Trophoblast cell (in vitro differentiated cells and primary cell): ENCODE results near the gene PGBD2.

Experiments used
- DNase-seq, 2 donors: peaks; one replicate each; pipeline ENCODE4 v3.0.0-alpha.2; 2016
- H2AFZ ChIP-seq: 2 replicates; pipeline ENCODE4 v1.6.1; 2013; ENCODE audit warnings: low read length, moderate library complexity, mild to moderate bottlenecking; ENCODE audit not compliant: insufficient read depth, poor library complexity
- H2AK5ac ChIP-seq: 2 replicates; pipeline ENCODE4 v1.6.1; 2013; ENCODE audit warnings: mild to moderate bottlenecking, low read length
- H2BK120ac ChIP-seq: 2 replicates; pipeline ENCODE4 v1.6.1; 2013; ENCODE audit warnings: low read length, mild to moderate bottlenecking, moderate library complexity; ENCODE audit not compliant: insufficient read depth, poor library complexity
- H2BK12ac ChIP-seq: 2 replicates; pipeline ENCODE4 v1.6.1; 2013; ENCODE audit warnings: mild to moderate bottlenecking, low read length, moderate library complexity
- H2BK5ac ChIP-seq: 2 replicates; pipeline ENCODE4 v1.6.1; 2013; ENCODE audit warnings: low read length, low read depth, moderate library complexity, mild to moderate bottlenecking; ENCODE audit not compliant: poor library complexity
- H3K14ac ChIP-seq: 2 replicates; pipeline ENCODE4 v1.6.1; 2013; ENCODE audit warnings: mild to moderate bottlenecking, low read length
- H3K18ac ChIP-seq: 2 replicates; pipeline ENCODE4 v1.6.1; 2013; ENCODE audit warnings: mild to moderate bottlenecking, low read length
- H3K23ac ChIP-seq: 2 replicates; pipeline ENCODE4 v1.6.1; 2013; ENCODE audit warnings: low read length
- H3K27ac ChIP-seq: 2 replicates; pipeline ENCODE4 v1.5.1; 2013; ENCODE audit warnings: low read depth, mild to moderate bottlenecking, inconsistent platforms, low read length, moderate library complexity
- H3K27me3 ChIP-seq: 2 replicates; pipeline ENCODE4 v1.6.1; 2013; ENCODE audit warnings: inconsistent platforms, mild to moderate bottlenecking, low read length, moderate library complexity; ENCODE audit not compliant: insufficient read depth
- H3K36me3 ChIP-seq, 2 experiments: 1 replicate in 1 of 2; 2 replicates in 1 of 2; pipeline ENCODE4 v1.6.1; 2013; ENCODE audit warnings: low read length in 2 of 2, mild to moderate bottlenecking in 2 of 2, moderate library complexity in 1 of 2; ENCODE audit not compliant: insufficient read depth in 2 of 2, control insufficient read depth in 1 of 2
- H3K4ac ChIP-seq: 2 replicates; pipeline ENCODE4 v1.6.1; 2013; ENCODE audit warnings: low read depth, mild to moderate bottlenecking, low read length, moderate library complexity
- H3K4me1 ChIP-seq, 2 experiments: 1 replicate in 1 of 2; 2 replicates in 1 of 2; pipeline ENCODE4 v1.6.1; 2013; ENCODE audit warnings: low read length in 2 of 2, mild to moderate bottlenecking in 2 of 2, moderate library complexity in 1 of 2; ENCODE audit not compliant: insufficient read depth in 2 of 2, control insufficient read depth in 1 of 2
- H3K4me2 ChIP-seq: 2 replicates; pipeline ENCODE4 v1.6.1; 2013; ENCODE audit warnings: inconsistent platforms, mild to moderate bottlenecking, low read length, moderate library complexity
- H3K4me3 ChIP-seq: 2 replicates; pipeline ENCODE4 v1.5.1; 2013; ENCODE audit warnings: mild to moderate bottlenecking, low read depth, low read length, inconsistent platforms
- H3K79me1 ChIP-seq: one replicate; pipeline ENCODE4 v1.6.1; 2013; ENCODE audit warnings: low read length
- H3K79me2 ChIP-seq: 2 replicates; pipeline ENCODE4 v1.6.1; 2013; ENCODE audit warnings: low read length, mild to moderate bottlenecking; ENCODE audit not compliant: control insufficient read depth, insufficient read depth, poor library complexity
- H3K9ac ChIP-seq: 2 replicates; pipeline ENCODE4 v1.6.1; 2013; ENCODE audit warnings: mild to moderate bottlenecking, low read length
- H3K9me3 ChIP-seq: 2 replicates; pipeline ENCODE4 v1.6.1; 2013; ENCODE audit warnings: low read depth, mild to moderate bottlenecking, control low read depth, inconsistent platforms, low read length; ENCODE audit not compliant: insufficient read depth
- H4K12ac ChIP-seq: 2 replicates; pipeline ENCODE4 v1.6.1; 2013; ENCODE audit warnings: low read depth, mild to moderate bottlenecking, low read length, moderate library complexity
- H4K8ac ChIP-seq: 2 replicates; pipeline ENCODE4 v1.6.1; 2013; ENCODE audit warnings: low read depth, mild to moderate bottlenecking, low read length, moderate library complexity
- H4K91ac ChIP-seq: one replicate; pipeline ENCODE4 v1.6.1; 2013; ENCODE audit warnings: low read depth, mild to moderate bottlenecking, low read length, moderate library complexity
- WGBS: extraction: QIAGEN DNeasy Blood & Tissue Kit; methylation state at CpG from one replicate; pipeline ENCODE4 v1.1.7; 2013; ENCODE audit warnings: missing lambda C conversion rate; ENCODE audit not compliant: insufficient read length, insufficient coverage; ENCODE audit errors: extremely low coverage; 5-methylcytosine and 5-hydroxymethylcytosine counted together

PGBD2 gene

GRCh38 chr1:248862695-248862997 lies 43.4 kb upstream of the PGBD2 start:
- Histone ChIP-seq H3K14ac (peak overlapping the region; percentile 16), H3K4me3 (peak overlapping the region; percentile 70), H2BK12ac (no peak overlapping the region), H3K18ac (no peak overlapping the region), H4K12ac (no peak overlapping the region), H4K8ac (peak overlapping the region; percentile 78), H2AFZ (peak overlapping the region; percentile 68), H3K79me1 (peaks cover 17% of the 10 kb centered on the region), H3K27me3 (no peaks in the 10 kb centered on the region), H2BK5ac (no peak overlapping the region), H2BK120ac (no peak overlapping the region), H3K27ac (no peak overlapping the region), H3K9me3 (peaks cover 5% of the 10 kb centered on the region), H3K4ac (no peak overlapping the region), H3K9ac (no peak overlapping the region), H3K4me2 (peak overlapping the region; percentile 99), H2AK5ac (no peak overlapping the region), H3K23ac (no peak overlapping the region), H4K91ac (peak overlapping the region; percentile 3), H3K4me1 (peaks cover 12 to 16% of the 10 kb centered on the region in 2 experiments), H3K36me3 (no peaks in the 10 kb centered on the region), H3K79me2 (peaks cover 13% of the 10 kb centered on the region)
- WGBS = no CpG with 5 or more reads among the region's 4 CpGs
- no peak for DNase-seq

DNA sequence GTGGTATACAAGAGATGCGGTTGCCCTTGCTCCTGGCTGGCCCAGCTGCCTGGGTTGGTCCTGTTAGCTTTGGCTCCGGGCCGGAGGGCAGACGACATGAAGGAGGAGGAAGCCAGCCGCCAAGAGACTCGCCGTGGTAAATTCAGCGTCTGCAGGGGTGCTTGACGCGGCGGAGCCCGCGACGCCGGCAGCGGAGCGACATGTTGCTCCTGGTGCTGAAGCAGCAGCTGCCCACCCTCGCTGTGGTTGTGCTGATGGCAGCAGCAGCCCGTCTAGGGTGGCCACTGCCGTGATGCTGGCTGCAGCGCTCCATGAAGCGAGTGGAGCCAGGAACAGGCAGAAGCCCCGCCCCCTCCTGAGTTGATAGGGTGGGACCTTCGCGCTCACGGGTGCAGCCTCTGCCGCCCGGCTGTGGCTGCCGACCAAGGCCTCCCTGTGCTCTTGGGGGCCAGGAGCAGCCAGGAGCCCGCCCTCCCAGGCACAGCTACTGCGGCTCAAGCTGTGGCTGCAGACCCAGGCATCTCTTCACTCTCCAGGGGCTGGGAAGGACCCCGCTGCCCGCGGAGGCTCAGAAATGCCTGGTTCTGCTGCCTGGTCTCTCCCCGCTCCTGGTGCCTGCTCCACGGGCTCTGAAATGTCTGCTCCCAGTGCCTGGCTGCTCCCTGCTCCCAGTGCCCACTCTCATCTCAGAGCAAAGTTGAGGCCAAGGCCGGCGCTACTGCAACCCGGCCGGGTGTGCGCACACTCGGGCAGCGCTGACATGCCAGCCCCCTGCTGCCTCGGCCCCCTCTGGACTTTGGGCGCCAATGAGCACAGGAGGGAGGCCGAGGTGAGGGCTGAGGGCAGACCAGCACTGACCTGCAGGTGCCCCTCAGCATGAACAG lies 42.8 kb upstream of the PGBD2 start:
- peak; percentile 63 to 86 for DNase-seq
- Histone ChIP-seq H3K27ac (no peak overlapping the region), H4K8ac (peak overlapping the region; percentile 80), H3K18ac (no peak overlapping the region), H3K4ac (no peak overlapping the region), H3K14ac (peak overlapping the region; percentile 16), H4K91ac (peak overlapping the region; percentile 29), H3K36me3 (no peaks in the 10 kb centered on the region), H2BK120ac (no peak overlapping the region), H3K27me3 (no peaks in the 10 kb centered on the region), H3K23ac (no peak overlapping the region), H3K4me1 (peaks cover 8 to 13% of the 10 kb centered on the region in 2 experiments), H2AFZ (peak overlapping the region; percentile 78), H3K79me1 (peaks cover 11% of the 10 kb centered on the region), H3K9ac (peak overlapping the region; percentile 72), H2BK5ac (no peak overlapping the region), H3K4me2 (peak overlapping the region; percentile 99), H3K79me2 (peaks cover 8% of the 10 kb centered on the region), H3K9me3 (peaks cover 4% of the 10 kb centered on the region), H2AK5ac (no peak overlapping the region), H4K12ac (no peak overlapping the region), H3K4me3 (peak overlapping the region; percentile 70), H2BK12ac (no peak overlapping the region)
- WGBS = no CpG with 5 or more reads among the region's 46 CpGs

DNA sequence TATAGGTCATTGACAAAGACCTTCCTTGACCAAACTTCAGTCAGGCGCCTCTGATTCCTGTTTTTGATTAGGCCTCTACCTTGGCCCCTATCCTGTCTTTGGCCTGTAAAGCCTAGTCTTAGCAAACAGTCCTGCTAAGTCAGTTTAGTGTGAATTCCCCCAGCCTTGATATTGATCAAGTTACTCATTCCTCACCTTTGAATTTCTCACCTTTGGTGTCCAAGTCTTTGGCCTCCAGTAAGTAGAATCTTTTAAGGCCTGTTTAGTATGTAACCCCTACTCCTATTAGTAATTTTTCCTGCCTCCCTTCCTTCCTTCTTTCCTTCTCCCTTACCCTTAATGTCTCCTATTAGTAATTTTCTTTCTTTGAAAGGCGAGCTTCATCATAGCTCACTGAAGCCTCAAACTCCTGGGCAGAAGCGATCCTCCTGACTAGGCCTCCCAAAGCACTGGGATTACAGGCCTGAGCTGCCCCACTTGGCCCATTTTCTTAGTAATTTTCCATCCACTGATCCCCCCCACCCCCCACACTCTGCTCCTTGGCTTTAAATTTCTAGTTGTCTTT lies 34.1 kb upstream of the PGBD2 start:
- Histone ChIP-seq H3K9ac (no peak overlapping the region), H3K79me1 (peaks cover 4% of the 10 kb centered on the region), H3K4ac (no peak overlapping the region), H2BK5ac (no peak overlapping the region), H3K18ac (no peak overlapping the region), H2BK120ac (no peak overlapping the region), H3K9me3 (no peaks in the 10 kb centered on the region), H4K12ac (peak overlapping the region; percentile 50), H4K91ac (no peak overlapping the region), H2AK5ac (no peak overlapping the region), H3K27me3 (no peaks in the 10 kb centered on the region), H4K8ac (no peak overlapping the region), H3K14ac (peak overlapping the region; percentile 22), H3K36me3 (no peaks in the 10 kb centered on the region), H3K4me1 (peaks cover 0 to 3% of the 10 kb centered on the region in 2 experiments), H3K79me2 (no peaks in the 10 kb centered on the region), H3K4me2 (no peak overlapping the region), H3K4me3 (no peak overlapping the region), H2AFZ (no peak overlapping the region), H3K27ac (no peak overlapping the region), H2BK12ac (no peak overlapping the region), H3K23ac (no peak overlapping the region)
- whole genome bisulfite sequencing = no CpG with 5 or more reads among the region's 3 CpGs
- peak; percentile 45 to 86 for DNase-seq

- Histone ChIP-seq H2BK12ac (no peak overlapping the region), H3K14ac (no peak overlapping the region), H3K79me2 (no peaks in the 10 kb centered on the region), H2BK120ac (no peak overlapping the region), H3K27me3 (no peaks in the 10 kb centered on the region), H3K4ac (no peak overlapping the region), H4K91ac (no peak overlapping the region), H2AK5ac (no peak overlapping the region), H3K27ac (peak overlapping the region; percentile 75), H3K4me3 (peak overlapping the region; percentile 75), H3K4me1 (peaks cover 0 to 3% of the 10 kb centered on the region in 2 experiments), H3K23ac (no peak overlapping the region), H3K4me2 (peak overlapping the region; percentile 73), H4K8ac (peak overlapping the region; percentile 27), H3K36me3 (no peaks in the 10 kb centered on the region), H3K9ac (peak overlapping the region; percentile 6), H4K12ac (peak overlapping the region; percentile 22), H3K9me3 (no peaks in the 10 kb centered on the region), H3K18ac (no peak overlapping the region), H3K79me1 (peaks cover 4% of the 10 kb centered on the region), H2BK5ac (no peak overlapping the region), H2AFZ (peak overlapping the region; percentile 12)
- no CpG with 5 or more reads among the region's 31 CpGs for WGBS
- peak; percentile 86 to 89 for DNase-seq
Observed at GRCh38 chr1:248872752-248873408, 33.2 kb upstream of the PGBD2 start.
